ENCODE results near the gene IL13RA1. TPM values are rescaled to one million over a fixed set of nuclear protein-coding genes. Genes with fewer than 3 reads are reported as not detected.
A peak's percentile ranks its signal among the peaks of the same experiment; 100 is the strongest.

IL13RA1 gene
- total RNA-seq, 1 experiment from 2014 or later = 33.4 TPM

DNA sequence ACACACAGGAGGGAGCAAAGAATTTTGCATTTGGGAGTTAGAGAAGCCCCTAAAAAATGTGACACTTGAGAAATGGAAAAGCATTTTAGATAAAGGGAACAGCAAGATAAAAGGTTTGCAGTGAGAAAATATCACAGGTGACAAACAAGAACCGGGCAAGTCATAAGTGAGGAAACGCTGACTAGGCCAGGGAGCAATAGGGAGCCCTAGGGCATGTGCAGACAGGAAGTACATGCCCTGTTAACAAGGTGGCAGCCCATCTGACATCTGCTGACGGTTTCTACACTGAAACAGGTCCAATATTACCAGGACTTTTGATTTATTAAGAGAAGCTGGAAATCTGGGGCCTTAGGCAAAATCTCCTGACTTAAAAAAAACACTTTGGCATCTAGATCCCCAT, 4.0 kb upstream of the IL13RA1 start:
- no peaks in the 10 kb centered on the region for H4K20me1 ChIP-seq (ENCODE audit: low read length)
- H3K4me1 ChIP-seq (ENCODE audit: insufficient read depth, low read length) = peaks cover 38% of the 10 kb centered on the region
- no TSS peak for BruUV-seq (replicated peaks)
- H3K4me2 ChIP-seq (ENCODE audit: low read length) = no peak overlapping the region
- no peak overlapping the region for H3K27ac ChIP-seq (ENCODE audit: low read length)
- ChIA-PET POLR2A (ENCODE audit: unreplicated experiment) (no interaction called here), CTCF (no interaction called here)
- H3K4me3 ChIP-seq (ENCODE audit: low read length) = no peak overlapping the region
- H3F3A ChIP-seq (ENCODE audit: low read length, unreplicated experiment) = no peaks in the 10 kb centered on the region
- intact Hi-C loops (cut with micrococcal nuclease) = no loop called here
- H3K9me3 ChIP-seq (ENCODE audit: low read length) = no peaks in the 10 kb centered on the region
- peak overlapping the region; percentile 57 for H2AFZ ChIP-seq (ENCODE audit: low read length)
- H3K9ac ChIP-seq (ENCODE audit: low read length) = no peak overlapping the region
- DNase-seq (peak; percentile 48), ATAC-seq (no peak)
- H3K27me3 ChIP-seq (ENCODE audit: low read length) = no peaks in the 10 kb centered on the region
- peaks cover 8% of the 10 kb centered on the region for H3K79me2 ChIP-seq (ENCODE audit: low read length)
- H3K36me3 ChIP-seq (ENCODE audit: low read depth, low read length) = no peaks in the 10 kb centered on the region
- no peak for TF ChIP-seq EZH2 (IDR thresholded peaks at IDR 0.05; ENCODE audit: low read length, unreplicated experiment)
- no peak for TF ChIP-seq EZH2phosphoT487 (IDR thresholded peaks at IDR 0.05; ENCODE audit: borderline replicate concordance, low read length)
- no peak for TF ChIP-seq CTCF (conservative IDR thresholded peaks at IDR 0.05; ENCODE audit: low read depth, low read length)
- no peaks in the 10 kb centered on the region for H3K9me2 ChIP-seq (replicated peaks; ENCODE audit: low read length)

DNA sequence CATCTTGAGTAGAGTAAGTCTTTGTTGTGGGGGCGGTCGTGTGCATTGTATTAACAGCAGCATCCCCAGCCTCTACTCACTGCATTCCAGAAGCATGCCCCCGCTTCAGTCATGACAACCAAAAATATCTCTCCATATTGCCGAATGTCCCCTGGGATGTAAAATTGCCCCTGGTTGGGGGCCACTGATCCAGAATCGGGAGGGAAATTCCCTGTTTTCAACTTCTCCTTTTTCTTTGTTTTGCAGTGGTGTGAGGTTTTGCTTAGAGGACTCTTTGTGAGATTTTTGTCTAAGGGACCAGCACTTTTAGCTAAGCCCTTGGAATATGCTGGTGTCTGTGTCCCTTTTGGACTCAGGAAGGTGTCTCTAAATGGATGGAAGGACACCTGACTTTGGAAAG, 3.0 kb upstream of the IL13RA1 start:
- no peak overlapping the region for H3K27ac ChIP-seq (ENCODE audit: low read length)
- H3K4me1 ChIP-seq (ENCODE audit: insufficient read depth, low read length) = peaks cover 48% of the 10 kb centered on the region
- ChIA-PET POLR2A (ENCODE audit: unreplicated experiment) (no interaction called here), CTCF (no interaction called here)
- no peaks in the 10 kb centered on the region for H3K36me3 ChIP-seq (ENCODE audit: low read depth, low read length)
- no peak overlapping the region for H2AFZ ChIP-seq (ENCODE audit: low read length)
- H3K27me3 ChIP-seq (ENCODE audit: low read length) = no peaks in the 10 kb centered on the region
- H3K4me2 ChIP-seq (ENCODE audit: low read length) = peak overlapping the region; percentile 55
- no peaks in the 10 kb centered on the region for H3F3A ChIP-seq (ENCODE audit: low read length, unreplicated experiment)
- no peaks in the 10 kb centered on the region for H4K20me1 ChIP-seq (ENCODE audit: low read length)
- no peak overlapping the region for H3K4me3 ChIP-seq (ENCODE audit: low read length)
- TF ChIP-seq EZH2 (IDR thresholded peaks at IDR 0.05; ENCODE audit: low read length, unreplicated experiment) (no peak), CTCF (conservative IDR thresholded peaks at IDR 0.05; ENCODE audit: low read depth, low read length) (no peak), EZH2phosphoT487 (IDR thresholded peaks at IDR 0.05; ENCODE audit: borderline replicate concordance, low read length) (no peak)
- peaks cover 18% of the 10 kb centered on the region for H3K79me2 ChIP-seq (ENCODE audit: low read length)
- intact Hi-C loops (cut with micrococcal nuclease) = no loop called here
- H3K9me2 ChIP-seq (replicated peaks; ENCODE audit: low read length) = no peaks in the 10 kb centered on the region
- no TSS peak for BruUV-seq (replicated peaks)
- H3K9me3 ChIP-seq (ENCODE audit: low read length) = no peaks in the 10 kb centered on the region
- no peak for ATAC-seq
- H3K9ac ChIP-seq (ENCODE audit: low read length) = no peak overlapping the region
- DNase-seq = no peak

GRCh38 chrX:118724775-118725174, 2.6 kb upstream of the IL13RA1 start:
- H4K20me1 ChIP-seq (ENCODE audit: low read length) = no peaks in the 10 kb centered on the region
- DNase-seq (peak; percentile 42), ATAC-seq (no peak)
- H3K9ac ChIP-seq (ENCODE audit: low read length) = no peak overlapping the region
- H3K9me2 ChIP-seq (replicated peaks; ENCODE audit: low read length) = no peaks in the 10 kb centered on the region
- CTCF ChIA-PET = no interaction called here
- TF ChIP-seq EZH2 (IDR thresholded peaks at IDR 0.05; ENCODE audit: low read length, unreplicated experiment) = no peak
- TF ChIP-seq CTCF (conservative IDR thresholded peaks at IDR 0.05; ENCODE audit: low read depth, low read length) = no peak
- TF ChIP-seq EZH2phosphoT487 (IDR thresholded peaks at IDR 0.05; ENCODE audit: borderline replicate concordance, low read length) = no peak
- POLR2A ChIA-PET (ENCODE audit: unreplicated experiment) = no interaction called here
- H3K79me2 ChIP-seq (ENCODE audit: low read length) = peaks cover 22% of the 10 kb centered on the region
- BruUV-seq (replicated peaks) = no TSS peak
- H3F3A ChIP-seq (ENCODE audit: low read length, unreplicated experiment) = no peaks in the 10 kb centered on the region
- intact Hi-C loops (cut with micrococcal nuclease) = no loop called here
- no peaks in the 10 kb centered on the region for H3K27me3 ChIP-seq (ENCODE audit: low read length)
- H3K27ac ChIP-seq (ENCODE audit: low read length) = 0 out of 2 replicates have a peak overlapping the region, but pooled peaks have one; percentile 7
- no peaks in the 10 kb centered on the region for H3K36me3 ChIP-seq (ENCODE audit: low read depth, low read length)
- no peaks in the 10 kb centered on the region for H3K9me3 ChIP-seq (ENCODE audit: low read length)
- H3K4me3 ChIP-seq (ENCODE audit: low read length) = peak overlapping the region; percentile 34; the same call in 1 of the 2 replicates
- H3K4me1 ChIP-seq (ENCODE audit: insufficient read depth, low read length) = peaks cover 52% of the 10 kb centered on the region
- H3K4me2 ChIP-seq (ENCODE audit: low read length) = peak overlapping the region; percentile 55
- H2AFZ ChIP-seq (ENCODE audit: low read length) = peak overlapping the region; percentile 50; the same call in 1 of the 2 replicates

Measured in PC-3 (cell line).